HepG2 (cell line): Measurements from ENCODE around the gene NOTUM. TPM values are rescaled to one million over a fixed set of nuclear protein-coding genes. Genes with fewer than 3 reads are reported as not detected.

Source experiments
- ATAC-seq: fragments of 200-7000 bp; cut with Tn5 transposase; 3 replicates; pipeline ENCODE4 v1.9.1; 2020; ENCODE audit warnings: mild to moderate bottlenecking, moderate library complexity
- BruUV-seq: library from RNA; stranded (reverse); fragments of 400-500 nt; replicated peaks from 2 replicates; lab custom pipeline; 2021; lab: Mats Ljungman, UMichigan
- CTCF ChIA-PET: fragments of 300-600 bp; formaldehyde crosslinking; extraction: SDS; loops from one replicate; lab custom pipeline; 2021; ENCODE audit warnings: low total read pairs, inconsistent platforms, low intra/inter-chr PET ratio; lab: Yijun Ruan, JAX
- POLR2A ChIA-PET: fragments of 350-600 bp; sonication (Branson Sonifier 250); formaldehyde crosslinking; loops from one replicate; lab custom pipeline; 2020; ENCODE audit warnings: antibody characterized with exemption, inconsistent platforms; lab: Yijun Ruan, JAX
- DNase-seq: peaks from one replicate; pipeline ENCODE4 v3.0.0-alpha.2; 2015; ENCODE audit warnings: low spot score
- FAIRE-seq: peaks from 3 replicates; lab custom pipeline; 2011; peaks lifted over from hg19 to GRCh38; lab: Jason Lieb, UNC
- H2AFZ ChIP-seq: one replicate; pipeline ENCODE4 v1.6.1; 2011; ENCODE audit warnings: low read length, inconsistent platforms
- H3K27ac ChIP-seq: fragments of 300-600 bp; 3 replicates; pipeline ENCODE4 v1.8.0; 2011; ENCODE audit warnings: mixed run types, mild to moderate bottlenecking, mixed read lengths, low read length, inconsistent platforms; ENCODE audit not compliant: insufficient read depth; ENCODE audit errors: extremely low read length
- H3K27me3 ChIP-seq, 2 experiments: fragments of 200-600 bp in 1 of 2; 2 replicates in 1 of 2; 3 replicates in 1 of 2; pipeline versions ENCODE4 v1.6.0 to v1.8.0; 2011; ENCODE audit warnings: low read length in 2 of 2, mild to moderate bottlenecking in 2 of 2, moderate library complexity in 2 of 2, inconsistent platforms in 1 of 2; ENCODE audit not compliant: insufficient read depth in 2 of 2, control insufficient read depth in 1 of 2
- H3K36me3 ChIP-seq, 2 experiments: fragments of 200-600 bp in 1 of 2; replicated peaks in 1 of 2; 2 replicates in 1 of 2; 3 replicates in 1 of 2; pipeline versions ENCODE4 v1.5.1 to v1.8.0; 2011; ENCODE audit warnings: low read length in 2 of 2, inconsistent platforms in 1 of 2; ENCODE audit not compliant: insufficient read depth in 2 of 2, control insufficient read depth in 1 of 2
- H3K4me1 ChIP-seq: 2 replicates; pipeline ENCODE4 v1.5.1; 2012; ENCODE audit warnings: low read length, inconsistent platforms; ENCODE audit not compliant: insufficient read depth
- H3K4me2 ChIP-seq: 2 replicates; pipeline ENCODE4 v1.6.0; 2011; ENCODE audit warnings: low read depth, low read length, inconsistent platforms
- H3K4me3 ChIP-seq, 3 experiments: fragments of 200-600 bp in 1 of 3; sonication (generic), shearing (Covaris generic) in 1 of 3; replicated peaks in 1 of 3; 2 replicates each; pipeline ENCODE4 v1.5.1; 2011 to 2016; ENCODE audit warnings: low read length in 3 of 3, inconsistent platforms in 2 of 3, low read depth in 2 of 3, mild to moderate bottlenecking in 2 of 3, control low read depth in 1 of 3, mixed read lengths in 1 of 3; ENCODE audit not compliant: insufficient read depth in 1 of 3
- H3K79me2 ChIP-seq: one replicate; pipeline ENCODE4 v1.6.1; 2011; ENCODE audit warnings: low read length, inconsistent platforms; ENCODE audit not compliant: insufficient read depth
- H3K9ac ChIP-seq: 2 replicates; pipeline ENCODE4 v1.6.0; 2011; ENCODE audit warnings: mild to moderate bottlenecking, low read depth, low read length, inconsistent platforms; ENCODE audit not compliant: insufficient read depth
- H3K9me3 ChIP-seq: 2 replicates; pipeline ENCODE4 v1.5.1; 2012; ENCODE audit warnings: mild to moderate bottlenecking, low read length
- H4K20me1 ChIP-seq: 2 replicates; pipeline ENCODE4 v1.6.0; 2011; ENCODE audit warnings: inconsistent platforms, mild to moderate bottlenecking, low read length, moderate library complexity; ENCODE audit not compliant: insufficient read depth
- MNT ChIP-seq: fragments of 450-650 bp; IDR thresholded peaks from 2 replicates; pipeline ENCODE4 v1.6.1; 2016
- NFKB2 ChIP-seq: sonication (generic); formaldehyde crosslinking; IDR thresholded peaks from 2 replicates; pipeline ENCODE4 v1.4.0; 2020; ENCODE audit warnings: missing genetic modification reagents, borderline replicate concordance
- PBX3 ChIP-seq: sonication (generic); formaldehyde crosslinking; IDR thresholded peaks from 2 replicates; pipeline ENCODE4 v1.8.1; 2023; ENCODE audit warnings: missing genetic modification reagents, inconsistent platforms, borderline replicate concordance
- RNF2 ChIP-seq: fragments of 450-650 bp; conservative IDR thresholded peaks from 2 replicates; pipeline ENCODE4 v1.6.1; 2016; ENCODE audit warnings: low read depth
- SIN3B ChIP-seq: fragments of 150-350 bp; IDR thresholded peaks from 2 replicates; pipeline ENCODE4 v1.6.1; 2014; ENCODE audit warnings: low read length
- SP5 ChIP-seq: IDR thresholded peaks from 2 replicates; pipeline ENCODE4 v1.6.1; 2016; ENCODE audit warnings: low read depth, borderline replicate concordance
- ZBTB37 ChIP-seq: sonication (generic); formaldehyde crosslinking; IDR thresholded peaks from 2 replicates; pipeline ENCODE4 v1.4.0; 2020; ENCODE audit warnings: mild to moderate bottlenecking, missing genetic modification reagents
- ZIK1 ChIP-seq: sonication (generic); formaldehyde crosslinking; IDR thresholded peaks from 2 replicates; pipeline ENCODE4 v1.5.0; 2020; ENCODE audit warnings: mild to moderate bottlenecking, low read depth, missing genetic modification reagents, borderline replicate concordance
- ZNF234 ChIP-seq: sonication (generic); formaldehyde crosslinking; conservative IDR thresholded peaks from 2 replicates; pipeline ENCODE4 v1.5.1; 2020; ENCODE audit warnings: mild to moderate bottlenecking, missing genetic modification reagents
- ZNF34 ChIP-seq: sonication (generic); formaldehyde crosslinking; IDR thresholded peaks from 2 replicates; pipeline ENCODE4 v1.4.0; 2020; ENCODE audit warnings: mild to moderate bottlenecking, missing genetic modification reagents, borderline replicate concordance
- ZNF441 ChIP-seq: sonication (generic); formaldehyde crosslinking; IDR thresholded peaks from 2 replicates; pipeline ENCODE4 v1.7.0; 2021; ENCODE audit warnings: missing genetic modification reagents, borderline replicate concordance
- ZNF576 ChIP-seq: sonication (generic); formaldehyde crosslinking; IDR thresholded peaks from 2 replicates; pipeline ENCODE4 v1.4.0; 2020; ENCODE audit warnings: mild to moderate bottlenecking, missing genetic modification reagents
- ZNF839 ChIP-seq: sonication (generic); formaldehyde crosslinking; IDR thresholded peaks from 2 replicates; pipeline ENCODE4 v1.4.0; 2020; ENCODE audit warnings: missing genetic modification reagents, mild to moderate bottlenecking, borderline replicate concordance
- ZXDC ChIP-seq: sonication (generic); formaldehyde crosslinking; IDR thresholded peaks from 2 replicates; pipeline ENCODE4 v1.5.0; 2020; ENCODE audit warnings: mild to moderate bottlenecking, missing genetic modification reagents
- WGBS: methylation state at CpG from one replicate; pipeline ENCODE4 v1.1.6; 2017; ENCODE audit warnings: low lambda C conversion rate; 5-methylcytosine and 5-hydroxymethylcytosine counted together
- in situ Hi-C: cut with HindIII; loops from 2 replicates; pipeline ENCODE4 v1.10.0; 2017; ENCODE audit warnings: low pct_unique_long_range_greater_than_20kb; ENCODE audit not compliant: extremely low pct_ligation_motif_present
- intact Hi-C: fragments of 100-400 bp; cut with micrococcal nuclease; formaldehyde crosslinking; loops from one replicate; pipeline ENCODE4 v1.10.0; 2022; ENCODE audit not compliant: unreplicated experiment
- polyA plus RNA-seq, 8 experiments: library from polyadenylated mRNA; depleted of rRNA in 3 of 8; stranded (reverse) in 7 of 8; unstranded in 1 of 8; fragments of >200 nt; fragmentation: Illumina TruSeq in 4 of 8; extraction: Trizol in 4 of 8; gene quantifications; 2 replicates each; pipeline versions ENCODE4 v1.2.1 to v1.2.3, GENCODE V29; 2011 to 2016; ENCODE audit warnings: low read depth in 4 of 8, missing spikeins in 1 of 8, mixed read lengths in 1 of 8; ENCODE audit not compliant: insufficient read depth in 1 of 8
- total RNA-seq, 5 experiments: library from RNA; depleted of rRNA; stranded (reverse); fragments of >200 nt; fragmentation: Illumina TruSeq; extraction: Trizol; gene quantifications; 2 replicates each; pipeline ENCODE4 v1.2.3, GENCODE V29; 2016; ENCODE audit warnings: low read depth in 1 of 5

NOTUM gene
- total and polyA plus RNA-seq, 2 of the 13 experiments (the other 11 are each of a cell fraction or from before 2014, with no cell fraction given), result 150 to 160 TPM

GRCh38 chr17:81995463-81996231, 34.7 kb upstream of the NOTUM start:
- in situ Hi-C loops, result loop anchor here (5.0 kb wide), 1 partner anchor 38 kb away; no protein-coding TSS in a partner anchor
- Histone ChIP-seq H3K27ac (peak overlapping the region; percentile 97), H3K27me3 (no peaks in the 10 kb centered on the region), H4K20me1 (no peaks in the 10 kb centered on the region), H3K36me3 (0 out of 5 replicates have a peak, but pooled peaks cover 0 to 3% of the 10 kb centered on the region in 2 experiments), H3K9ac (peak overlapping the region; percentile 96), H3K4me3 (peak overlapping the region; percentile 53 to 80 (median 55)), H2AFZ (no peak overlapping the region), H3K4me1 (peaks cover 99% of the 10 kb centered on the region), H3K79me2 (peaks cover 57% of the 10 kb centered on the region), H3K9me3 (no peaks in the 10 kb centered on the region), H3K4me2 (peak overlapping the region; percentile 99)
- intact Hi-C loops, result loop anchor here (2.0 kb wide), 1 partner anchor 35 kb away; the partner anchor contains the start of gene NOTUM
- ATAC-seq, result peak; percentile 2
- peak; percentile 81 for DNase-seq
- ChIA-PET POLR2A (interaction anchor here (0.6 to 16.1 kb wide), 30 partner anchors 8 to 268 kb away, joined by 3 to 470 read pairs (median 5); partner anchors contain the start of genes ASPSCR1, CENPX, DCXR and LRRC45), CTCF (interaction anchor here (1.0 to 5.6 kb wide), 3 partner anchors 24 to 36 kb away, joined by 4 to 73 read pairs (median 6); partner anchors contain the start of gene NOTUM)
- no peak for FAIRE-seq
- 13% methylated on average over 20 of the region's 29 CpGs for WGBS
- no TSS peak for BruUV-seq
- no peak; the same call in 1 of the 2 replicates for TF ChIP-seq ZNF234 (CRISPR knock-in tag)
- TF ChIP-seq RNF2, result no peak; the same call in 1 of the 2 replicates
- TF ChIP-seq ZNF441, result no peak; the same call in 1 of the 2 replicates
- TF ChIP-seq ZNF34 (CRISPR knock-in tag), result no peak
- TF ChIP-seq PBX3 (CRISPR knock-in tag), result no peak
- no peak for TF ChIP-seq ZNF839
- TF ChIP-seq ZNF576 (CRISPR knock-in tag), result peak; percentile 66; the same call in 1 of the 2 replicates
- TF ChIP-seq MNT, result no peak
- TF ChIP-seq SIN3B, result no peak
- TF ChIP-seq NFKB2 (CRISPR knock-in tag), result no peak; the same call in none of the 2 replicates
- TF ChIP-seq ZXDC (CRISPR knock-in tag), result peak; percentile 16; the same call in 1 of the 2 replicates
- TF ChIP-seq SP5, result peak; percentile 36; the same call in 1 of the 2 replicates
- no peak; the same call in 1 of the 2 replicates for TF ChIP-seq ZBTB37 (CRISPR knock-in tag)
- TF ChIP-seq ZIK1 (CRISPR knock-in tag), result peak; percentile 34; the same call in 1 of the 2 replicates
